NCI-H1048 (cell line): ENCODE measurements around the gene FAM168A.
"Not testable (repeated sequence)": the region's sequence is repeated elsewhere in the genome, so short reads cannot be mapped to it uniquely, and the experiment has no call there.

ENCODE experiments used
- DNase-seq: peaks from one replicate; lab custom pipeline; 2025; lab: John Stamatoyannopoulos, UW

The FAM168A gene

GRCh38 chr11:73596547-73596946 is 1.4 kb downstream of the FAM168A start:
- no peak for DNase-seq

- DNase-seq = no peak
These were observed 5.3 kb downstream of the FAM168A start for GRCh38 chr11:73592640-73593039.

GRCh38 chr11:73591743-73592142 is 6.2 kb downstream of the FAM168A start:
- no peak for DNase-seq

- no peak for DNase-seq
These were observed 6.9 kb downstream of the FAM168A start for GRCh38 chr11:73590991-73591390.

- DNase-seq = no peak
These were observed 11.1 kb downstream of the FAM168A start for GRCh38 chr11:73586791-73587190.

- no peak for DNase-seq
These were observed 11.9 kb downstream of the FAM168A start for GRCh38 chr11:73585834-73586575.

- no peak for DNase-seq
These were observed 13.1 kb downstream of the FAM168A start for GRCh38 chr11:73584831-73585230.

- DNase-seq = no peak
These were observed 15.3 kb downstream of the FAM168A start for GRCh38 chr11:73582653-73583052.

GRCh38 chr11:73580749-73581148 is 17.2 kb downstream of the FAM168A start:
- DNase-seq = not testable (repeated sequence)

GRCh38 chr11:73579641-73580434 is 18.1 kb downstream of the FAM168A start:
- no peak for DNase-seq

GRCh38 chr11:73578592-73579185 is 19.2 kb downstream of the FAM168A start:
- DNase-seq = no peak

GRCh38 chr11:73577496-73577917 is 20.4 kb downstream of the FAM168A start:
- no peak for DNase-seq

GRCh38 chr11:73576185-73576614 is 21.7 kb downstream of the FAM168A start:
- no peak for DNase-seq

GRCh38 chr11:73571982-73572381 is 25.9 kb downstream of the FAM168A start:
- not testable (repeated sequence) for DNase-seq

GRCh38 chr11:73570415-73571114 is 27.3 kb downstream of the FAM168A start:
- DNase-seq = no peak

GRCh38 chr11:73566977-73567755 is 30.7 kb downstream of the FAM168A start:
- DNase-seq = no peak

- no peak for DNase-seq
These were observed 31.5 kb downstream of the FAM168A start for GRCh38 chr11:73566422-73566821.

GRCh38 chr11:73565804-73566203 is 32.1 kb downstream of the FAM168A start:
- no peak for DNase-seq

GRCh38 chr11:73564903-73565302 is 33.0 kb downstream of the FAM168A start:
- no peak for DNase-seq

GRCh38 chr11:73563539-73564200 is 34.2 kb downstream of the FAM168A start:
- no peak for DNase-seq

GRCh38 chr11:73559743-73560142 is 38.2 kb downstream of the FAM168A start:
- DNase-seq = no peak
